Astrocyte of the cerebellum (primary cell): ENCODE results near the gene TGFBR1.

ENCODE experiments used
- DNase-seq: peaks from one replicate; pipeline ENCODE4 v3.0.0-alpha.2; 2011; ENCODE audit warnings: low read depth
- H3K4me3 ChIP-seq: 2 replicates; pipeline ENCODE4 v1.5.1; 2011; ENCODE audit warnings: mild to moderate bottlenecking, low read depth, low read length, moderate library complexity
- in situ Hi-C: cut with HindIII; loops from 2 replicates; pipeline ENCODE4 v1.10.0; 2017; ENCODE audit warnings: low sequenced_read_pairs
- TF ChIP-seq, protein P1 (sequence below): IDR thresholded peaks from 2 replicates; pipeline ENCODE4 v1.5.1; 2012; ENCODE audit warnings: low read length, low read depth, moderate library complexity, mild to moderate bottlenecking; ENCODE audit errors: missing control alignments

TGFBR1 gene

DNA sequence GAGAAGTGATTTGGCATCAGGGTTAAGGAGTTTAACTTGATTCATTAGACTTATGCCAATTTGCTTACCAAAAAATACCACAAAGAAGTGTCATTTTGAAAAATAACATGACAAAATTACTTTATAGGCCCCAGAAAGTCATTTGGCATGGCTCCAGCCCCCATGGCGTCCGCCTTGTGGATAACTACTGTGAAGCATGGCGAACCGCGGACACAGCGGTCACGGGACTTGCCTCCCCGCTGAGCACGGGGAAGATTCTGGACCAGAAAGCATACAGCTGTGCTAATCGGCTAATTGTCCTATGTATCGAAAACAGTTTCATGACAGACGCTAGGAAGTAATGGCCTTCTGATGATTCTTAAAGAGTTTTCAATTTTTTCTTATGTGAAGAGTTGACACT, 35.4 kb upstream of the TGFBR1 start:
- TF ChIP-seq, protein P1, sequence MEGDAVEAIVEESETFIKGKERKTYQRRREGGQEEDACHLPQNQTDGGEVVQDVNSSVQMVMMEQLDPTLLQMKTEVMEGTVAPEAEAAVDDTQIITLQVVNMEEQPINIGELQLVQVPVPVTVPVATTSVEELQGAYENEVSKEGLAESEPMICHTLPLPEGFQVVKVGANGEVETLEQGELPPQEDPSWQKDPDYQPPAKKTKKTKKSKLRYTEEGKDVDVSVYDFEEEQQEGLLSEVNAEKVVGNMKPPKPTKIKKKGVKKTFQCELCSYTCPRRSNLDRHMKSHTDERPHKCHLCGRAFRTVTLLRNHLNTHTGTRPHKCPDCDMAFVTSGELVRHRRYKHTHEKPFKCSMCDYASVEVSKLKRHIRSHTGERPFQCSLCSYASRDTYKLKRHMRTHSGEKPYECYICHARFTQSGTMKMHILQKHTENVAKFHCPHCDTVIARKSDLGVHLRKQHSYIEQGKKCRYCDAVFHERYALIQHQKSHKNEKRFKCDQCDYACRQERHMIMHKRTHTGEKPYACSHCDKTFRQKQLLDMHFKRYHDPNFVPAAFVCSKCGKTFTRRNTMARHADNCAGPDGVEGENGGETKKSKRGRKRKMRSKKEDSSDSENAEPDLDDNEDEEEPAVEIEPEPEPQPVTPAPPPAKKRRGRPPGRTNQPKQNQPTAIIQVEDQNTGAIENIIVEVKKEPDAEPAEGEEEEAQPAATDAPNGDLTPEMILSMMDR = no peak
- in situ Hi-C loops = no loop called here

DNA sequence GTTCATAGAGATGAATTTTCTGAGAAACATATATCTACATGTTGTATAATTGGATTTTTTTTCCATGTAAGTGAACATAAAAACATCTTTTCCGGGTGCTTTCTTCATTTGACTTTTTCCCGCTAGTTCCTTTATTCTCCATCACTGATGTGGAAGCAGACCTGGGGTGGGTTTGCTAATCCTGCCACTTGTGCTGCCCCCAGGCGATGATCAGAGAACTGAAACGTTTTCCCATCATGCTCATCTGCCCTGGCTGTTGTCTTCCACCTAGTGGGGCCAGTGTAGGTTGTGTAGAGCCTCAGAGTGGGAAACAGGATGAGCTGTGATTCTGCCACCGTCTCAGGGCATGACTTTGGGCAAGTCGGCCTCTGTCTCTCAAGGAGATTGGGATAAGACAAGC, 34.2 kb upstream of the TGFBR1 start:
- TF ChIP-seq, protein P1 = no peak
- in situ Hi-C loops = no loop called here
- H3K4me3 ChIP-seq = no peak overlapping the region
- no peak for DNase-seq

More for the DNA sequence above, 35.4 kb upstream of the TGFBR1 start:
- H3K4me3 ChIP-seq = no peak overlapping the region
- no peak for DNase-seq

DNA sequence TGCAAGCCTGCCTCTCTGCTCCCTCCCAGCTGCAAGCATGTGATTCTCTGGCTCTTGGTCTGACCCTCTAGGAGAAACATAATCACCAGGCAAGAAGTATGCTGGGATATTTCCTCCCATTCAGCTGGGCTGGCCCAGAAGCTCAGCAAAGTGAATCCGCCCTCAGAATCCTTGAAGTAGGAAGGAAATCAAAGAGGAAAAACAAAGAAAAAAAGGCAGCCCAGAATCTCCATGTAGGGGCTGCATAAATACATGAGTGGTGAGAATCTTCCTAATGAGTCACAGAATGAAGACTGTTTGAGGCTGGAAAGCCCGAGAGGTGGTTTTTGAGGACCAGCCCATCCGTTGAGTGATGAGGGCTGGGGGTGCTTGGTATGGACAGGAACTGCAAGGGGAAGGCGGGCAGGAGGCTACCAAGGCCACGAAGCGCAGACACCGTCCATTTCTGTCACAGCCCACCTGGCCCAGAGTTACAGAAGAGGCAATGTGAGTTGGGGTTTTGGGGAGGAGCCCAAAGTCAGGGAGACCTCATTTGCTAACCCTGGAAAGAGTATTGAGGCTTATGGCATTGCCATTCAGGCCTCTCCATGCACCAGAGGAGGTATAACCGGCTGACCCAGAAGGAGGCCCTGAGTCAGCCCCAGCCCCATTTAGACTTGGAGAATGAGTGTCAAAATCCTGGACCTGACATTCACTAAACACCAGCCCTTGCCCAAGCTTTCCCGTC, 33.4 kb upstream of the TGFBR1 start:
- TF ChIP-seq, protein P1 = no peak
- no peak for DNase-seq
- no peak overlapping the region for H3K4me3 ChIP-seq
- in situ Hi-C loops = no loop called here

DNA sequence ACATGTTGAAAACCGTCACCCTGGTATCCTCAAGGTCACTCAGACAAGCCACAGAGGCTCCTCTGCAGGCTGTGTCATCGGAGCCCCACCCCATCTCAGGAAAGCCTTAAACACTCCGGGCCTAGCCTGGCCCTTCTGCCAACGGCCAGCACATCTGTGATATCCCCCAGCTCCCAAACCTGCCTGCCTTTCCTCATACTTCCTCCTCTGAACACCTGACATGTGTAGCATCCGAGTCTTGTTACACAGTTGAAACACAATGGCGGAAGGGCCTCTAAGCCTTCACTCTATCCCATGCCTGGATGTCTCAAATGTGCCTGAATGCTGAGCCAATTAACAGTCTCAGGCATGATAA, 32.9 kb upstream of the TGFBR1 start:
- H3K4me3 ChIP-seq = no peak overlapping the region
- in situ Hi-C loops = no loop called here
- TF ChIP-seq, protein P1 = no peak
- no peak for DNase-seq

DNA sequence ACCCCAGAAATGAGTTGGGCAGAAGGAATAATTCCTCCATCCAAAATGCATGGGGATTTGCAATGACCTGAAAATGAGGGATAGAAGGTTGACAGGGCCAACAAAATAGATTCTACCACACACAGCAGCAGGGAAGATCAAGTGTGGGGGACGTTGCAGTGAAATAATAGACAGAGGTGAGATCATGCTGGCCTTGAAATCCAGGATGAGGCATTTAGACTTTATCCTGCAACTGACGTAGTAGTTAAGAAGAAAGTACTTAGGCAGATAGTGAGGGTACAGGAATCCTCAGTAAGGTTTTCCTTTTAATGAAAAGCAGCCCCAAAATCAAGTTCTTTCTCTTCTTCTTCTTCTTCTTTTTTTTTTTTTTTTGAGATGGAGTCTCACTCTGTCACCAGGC, 31.6 kb upstream of the TGFBR1 start:
- no peak for DNase-seq
- in situ Hi-C loops = no loop called here
- H3K4me3 ChIP-seq = no peak overlapping the region
- TF ChIP-seq, protein P1 = no peak

DNA sequence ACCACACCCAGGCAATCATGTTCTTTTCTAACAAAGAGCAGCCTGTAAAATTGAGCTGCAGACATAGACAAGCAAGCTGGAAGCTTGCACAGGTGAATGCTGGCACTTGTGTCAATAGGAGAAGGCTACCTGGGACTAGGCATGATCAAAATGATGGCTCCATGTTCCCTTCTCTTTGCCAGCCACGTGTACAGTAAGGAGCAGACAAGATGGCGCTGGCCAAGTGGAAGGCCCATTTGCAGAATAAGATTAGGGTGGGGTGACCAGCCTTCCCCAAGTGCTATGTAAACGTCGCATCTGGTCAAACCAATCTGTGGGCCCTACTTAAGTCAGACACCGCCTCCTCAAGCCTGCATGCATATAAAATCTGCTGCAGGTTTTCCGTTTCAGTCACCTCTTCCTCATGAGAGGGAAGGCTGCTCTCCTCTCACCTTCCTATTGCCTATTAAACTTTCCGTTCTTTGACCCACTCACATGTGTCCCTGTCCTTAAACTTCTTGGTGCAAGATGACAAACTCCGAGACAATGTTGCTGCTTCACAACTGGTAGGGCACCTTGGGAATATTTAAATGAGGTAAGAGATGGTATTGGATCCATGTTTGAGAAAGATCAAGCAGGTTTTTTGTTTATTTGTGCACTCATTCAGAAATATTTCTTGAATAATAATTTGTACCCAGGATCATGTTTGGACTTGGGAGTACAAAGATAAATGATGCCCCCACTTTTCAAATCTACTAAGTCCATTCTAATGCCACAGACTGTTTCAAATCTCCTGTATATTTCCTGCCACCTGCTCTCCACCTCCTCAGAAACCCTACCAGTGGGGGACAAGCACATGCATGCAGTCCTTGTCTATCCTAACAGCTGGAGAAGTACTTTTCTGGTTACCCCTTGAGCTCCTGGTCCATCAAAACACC, 30.7 kb upstream of the TGFBR1 start:
- DNase-seq = no peak
- TF ChIP-seq, protein P1 = no peak
- in situ Hi-C loops = no loop called here
- no peak overlapping the region for H3K4me3 ChIP-seq
